GM19025 (cell line): ENCODE data around the gene KLF11.
"Not testable (repeated sequence)": the region's sequence is repeated elsewhere in the genome, so short reads cannot be mapped to it uniquely, and the experiment has no call there.

ENCODE experiments used
- ATAC-seq: cut with Tn5 transposase; IDR thresholded peaks from one replicate; pipeline ENCODE4 v1.9.1; 2021; ENCODE audit warnings: mild to moderate bottlenecking, low read depth, moderate library complexity; ENCODE audit not compliant: unreplicated experiment

KLF11 gene

GRCh38 chr2:10022966-10023662 is 20.2 kb upstream of the KLF11 start:
- no peak for ATAC-seq

- ATAC-seq, result no peak
Observed at GRCh38 chr2:10026940-10027569, 16.3 kb upstream of the KLF11 start.

- ATAC-seq, result no peak
Observed at GRCh38 chr2:10027660-10028330, 15.6 kb upstream of the KLF11 start.

- ATAC-seq, result no peak
Observed at GRCh38 chr2:10028407-10028987, 14.9 kb upstream of the KLF11 start.

- ATAC-seq, result no peak
Observed at GRCh38 chr2:10028988-10029874, 14.1 kb upstream of the KLF11 start.

GRCh38 chr2:10029875-10030223 is 13.5 kb upstream of the KLF11 start:
- no peak for ATAC-seq

GRCh38 chr2:10030311-10030736 is 13.0 kb upstream of the KLF11 start:
- ATAC-seq, result no peak

GRCh38 chr2:10030798-10031197 is 12.6 kb upstream of the KLF11 start:
- ATAC-seq, result not testable (repeated sequence)

- no peak for ATAC-seq
Observed at GRCh38 chr2:10031886-10032745, 11.2 kb upstream of the KLF11 start.

- no peak for ATAC-seq
Observed at GRCh38 chr2:10032746-10033105, 10.6 kb upstream of the KLF11 start.

GRCh38 chr2:10033251-10034006 is 9.9 kb upstream of the KLF11 start:
- ATAC-seq, result no peak

GRCh38 chr2:10034333-10035052 is 8.9 kb upstream of the KLF11 start:
- ATAC-seq, result no peak

GRCh38 chr2:10035053-10035422 is 8.3 kb upstream of the KLF11 start:
- no peak for ATAC-seq

- ATAC-seq, result no peak
Observed at GRCh38 chr2:10035633-10036032, 7.7 kb upstream of the KLF11 start.

- ATAC-seq, result peak; percentile 76
Observed at GRCh38 chr2:10036095-10036884, 7.1 kb upstream of the KLF11 start.

GRCh38 chr2:10038123-10038522 is 5.2 kb upstream of the KLF11 start:
- ATAC-seq, result no peak

- ATAC-seq, result no peak
Observed at GRCh38 chr2:10038716-10039115, 4.6 kb upstream of the KLF11 start.
